Endothelial cell of umbilical vein (primary cell): ENCODE results near the gene TSGA10IP. TPM values are rescaled to one million over a fixed set of nuclear protein-coding genes. Genes with fewer than 3 reads are reported as not detected.

Experiments used
- BruUV-seq: library from RNA; stranded (reverse); fragments of 400-500 nt; replicated peaks from 2 replicates; lab custom pipeline; 2021; lab: Mats Ljungman, UMichigan
- CTCF ChIA-PET: fragments of 300-600, 350-600 bp; sonication (Branson Sonifier 250); formaldehyde crosslinking; loops from one replicate; lab custom pipeline; 2021; ENCODE audit warnings: antibody characterized with exemption, inconsistent platforms; lab: Charles Lee
- POLR2A ChIA-PET: fragments of 300-600, 350-600 bp; sonication (Branson Sonifier 250); formaldehyde crosslinking; loops from one replicate; lab custom pipeline; 2021; ENCODE audit warnings: antibody characterized with exemption, inconsistent platforms; lab: Charles Lee
- DNase-seq: peaks from one replicate; pipeline ENCODE4 v3.0.0-alpha.2; 2011; ENCODE audit warnings: low read depth, low spot score
- FAIRE-seq: peaks from 2 replicates; lab custom pipeline; 2011; peaks lifted over from hg19 to GRCh38; lab: Jason Lieb, UNC
- H2AFZ ChIP-seq: 2 replicates; pipeline ENCODE4 v1.6.0; 2012; ENCODE audit warnings: low read depth, low read length, control low read depth, inconsistent platforms
- H3K27ac ChIP-seq: 2 replicates; pipeline ENCODE4 v1.5.1; 2011; ENCODE audit warnings: low read depth, mild to moderate bottlenecking, control low read depth, low read length, moderate library complexity; ENCODE audit not compliant: insufficient read depth
- H3K27me3 ChIP-seq, 2 experiments: 2 replicates each; pipeline versions ENCODE4 v1.6.0 to v1.6.1; 2011; ENCODE audit warnings: low read length in 2 of 2, mixed read lengths in 1 of 2; ENCODE audit not compliant: control insufficient read depth in 2 of 2, insufficient read depth in 2 of 2
- H3K36me3 ChIP-seq, 2 experiments: 2 replicates in 1 of 2; 3 replicates in 1 of 2; pipeline ENCODE4 v1.5.1; 2011; ENCODE audit warnings: low read length in 2 of 2, mild to moderate bottlenecking in 1 of 2, moderate library complexity in 1 of 2; ENCODE audit not compliant: control insufficient read depth in 2 of 2, insufficient read depth in 2 of 2; ENCODE audit errors: extremely low read depth in 1 of 2
- H3K4me1 ChIP-seq: 3 replicates; pipeline ENCODE4 v1.5.1; 2011; ENCODE audit warnings: mild to moderate bottlenecking, low read length; ENCODE audit not compliant: control insufficient read depth, insufficient read depth; ENCODE audit errors: extremely low read depth
- H3K4me2 ChIP-seq: 2 replicates; pipeline ENCODE4 v1.6.1; 2011; ENCODE audit warnings: low read length, control low read depth, mixed read lengths; ENCODE audit not compliant: insufficient read depth
- H3K4me3 ChIP-seq, 3 experiments: fragments of 200-600 bp in 1 of 3; sonication (generic), shearing (Covaris generic) in 1 of 3; replicated peaks in 1 of 3; 2 replicates each; pipeline ENCODE4 v1.5.1; 2011 to 2016; ENCODE audit warnings: control low read depth in 3 of 3, low read length in 3 of 3, mild to moderate bottlenecking in 2 of 3, inconsistent platforms in 1 of 3, low read depth in 1 of 3, moderate library complexity in 1 of 3; ENCODE audit not compliant: insufficient read depth in 1 of 3
- H3K79me2 ChIP-seq: 2 replicates; pipeline ENCODE4 v1.6.0; 2012; ENCODE audit warnings: low read length, inconsistent platforms; ENCODE audit not compliant: control insufficient read depth, insufficient read depth
- H3K9ac ChIP-seq: replicated peaks from 2 replicates; pipeline ENCODE3; 2011; ENCODE audit warnings: low read length, control low read depth; ENCODE audit not compliant: insufficient read depth; ENCODE audit errors: extremely low read depth
- H3K9me1 ChIP-seq: replicated peaks from 3 replicates; pipeline ENCODE4 v1.6.0; 2011; ENCODE audit warnings: mild to moderate bottlenecking, low read length; ENCODE audit not compliant: control insufficient read depth, insufficient read depth; ENCODE audit errors: extremely low read depth
- H3K9me3 ChIP-seq: replicated peaks from 2 replicates; pipeline ENCODE4 v1.5.1; 2012; ENCODE audit warnings: low read length, inconsistent platforms; ENCODE audit not compliant: control insufficient read depth, insufficient read depth
- H4K20me1 ChIP-seq: replicated peaks from 2 replicates; pipeline ENCODE3; 2011; ENCODE audit warnings: mild to moderate bottlenecking, low read length; ENCODE audit not compliant: control insufficient read depth, insufficient read depth; ENCODE audit errors: extremely low read depth
- CTCF ChIP-seq, 2 donors: IDR thresholded peaks; 1 replicate in 1 of 2; 2 replicates in 1 of 2; pipeline ENCODE4 v1.5.1; 2011; ENCODE audit warnings: low read length in 2 of 2, mild to moderate bottlenecking in 2 of 2, moderate library complexity in 2 of 2, control low read depth in 1 of 2, inconsistent platforms in 1 of 2, low read depth in 1 of 2; ENCODE audit not compliant: insufficient read depth in 1 of 2; ENCODE audit errors: extremely low read depth in 1 of 2
- EZH2 ChIP-seq: IDR thresholded peaks from 2 replicates; pipeline ENCODE4 v1.6.1; 2012; ENCODE audit warnings: borderline replicate concordance, low read depth, mild to moderate bottlenecking, moderate library complexity, low read length, inconsistent platforms; ENCODE audit not compliant: severe bottlenecking
- FOS ChIP-seq: IDR thresholded peaks from 2 replicates; pipeline ENCODE4 v1.6.1; 2011; ENCODE audit warnings: mild to moderate bottlenecking, low read length, moderate library complexity, borderline replicate concordance; ENCODE audit not compliant: insufficient read depth
- GATA2 ChIP-seq: IDR thresholded peaks from 2 replicates; pipeline ENCODE4 v1.7.0; 2011; ENCODE audit warnings: low read depth, mild to moderate bottlenecking, moderate library complexity, mixed read lengths, low read length; ENCODE audit not compliant: insufficient read length, insufficient read depth
- JUN ChIP-seq: IDR thresholded peaks from 2 replicates; pipeline ENCODE4 v1.6.1; 2011; ENCODE audit warnings: borderline replicate concordance, low read depth; ENCODE audit not compliant: insufficient read length, insufficient read depth
- MAX ChIP-seq: IDR thresholded peaks from 2 replicates; pipeline ENCODE4 v1.6.1; 2011; ENCODE audit not compliant: insufficient read depth, insufficient read length
- MYC ChIP-seq: IDR thresholded peaks from one replicate; pipeline ENCODE4 v1.6.1; 2011; ENCODE audit warnings: mild to moderate bottlenecking, low read depth, low read length
- POLR2A ChIP-seq: IDR thresholded peaks from 2 replicates; pipeline ENCODE4 v1.6.1; 2012; ENCODE audit warnings: low read depth, mild to moderate bottlenecking, control low read depth, low read length
- POLR2AphosphoS5 ChIP-seq: IDR thresholded peaks from 2 replicates; pipeline ENCODE4 v1.6.1; 2012; ENCODE audit warnings: low read depth, mild to moderate bottlenecking, control low read depth, low read length, moderate library complexity; ENCODE audit not compliant: insufficient read depth
- dilution Hi-C: fragments of 300-500 bp; cut with MboI; formaldehyde crosslinking; loops from one replicate; pipeline ENCODE4 v1.15.0; 2019; ENCODE audit warnings: low sequenced_read_pairs; ENCODE audit not compliant: extremely low pct_ligation_motif_present
- intact Hi-C: fragments of 100-400 bp; cut with micrococcal nuclease; formaldehyde crosslinking; loops from one replicate; pipeline ENCODE4 v1.10.0; 2022
- polyA plus RNA-seq, 4 experiments: library from polyadenylated mRNA; depleted of rRNA in 3 of 4; stranded (reverse) in 3 of 4; unstranded in 1 of 4; fragments of >200 nt; gene quantifications; 2 replicates each; pipeline versions ENCODE4 v1.2.1 to v1.2.3, GENCODE V29; 2011 to 2012; ENCODE audit warnings: missing spikeins in 1 of 4
- total RNA-seq: library from RNA; stranded (reverse); gene quantifications from 2 replicates; pipeline ENCODE4 v1.2.3, GENCODE V29; 2021

Gene TSGA10IP
- total and polyA plus RNA-seq, 2 donors (not counting 3 experiments of a cell fraction or from before 2014, with no cell fraction given), result not detected

GRCh38 chr11:65952052-65952521, 6.8 kb downstream of the TSGA10IP start:
- FAIRE-seq (no peak), DNase-seq (no peak)
- H3K79me2 ChIP-seq, result no peaks in the 10 kb centered on the region
- TF ChIP-seq MAX, result no peak
- TF ChIP-seq JUN, result no peak
- no peak for TF ChIP-seq MYC
- TF ChIP-seq EZH2, result no peak
- no peak for TF ChIP-seq POLR2AphosphoS5
- TF ChIP-seq FOS, result no peak
- no peak for TF ChIP-seq CTCF (IDR thresholded peaks at IDR 0.05; ENCODE audit: extremely low read depth in 1 of 2, insufficient read depth in 1 of 2, low read depth in 1 of 2, low read length in 2 of 2)
- no peak for TF ChIP-seq GATA2
- no peak for TF ChIP-seq POLR2A
- no peak overlapping the region for H2AFZ ChIP-seq
- H3K9me3 ChIP-seq, result no peaks in the 10 kb centered on the region
- H3K9me1 ChIP-seq, result no peaks in the 10 kb centered on the region
- H3K27ac ChIP-seq, result no peak overlapping the region
- H3K9ac ChIP-seq, result no peak overlapping the region
- H3K4me1 ChIP-seq, result no peaks in the 10 kb centered on the region
- no peak overlapping the region for H3K4me3 ChIP-seq
- ChIA-PET POLR2A (no interaction called here), CTCF (interaction anchor here (0.6 to 1.4 kb wide), 4 partner anchors 8 to 93 kb away, joined by 3 to 6 read pairs (median 4); partner anchors contain the start of gene FIBP)
- H4K20me1 ChIP-seq, result no peaks in the 10 kb centered on the region
- dilution Hi-C loops, result no loop called here
- intact Hi-C loops, result no loop called here
- no TSS peak for BruUV-seq
- H3K27me3 ChIP-seq, result peaks cover 0 to 3% of the 10 kb centered on the region in 2 experiments
- no peak overlapping the region for H3K4me2 ChIP-seq
- no peaks in the 10 kb centered on the region for H3K36me3 ChIP-seq
